HEK293 (cell line): ENCODE data around the gene SKI.

Experiments used
- CTCF ChIP-seq: fragments of 450-650 bp; formaldehyde crosslinking; IDR thresholded peaks from 2 replicates; pipeline ENCODE4 v1.5.1; 2016; ENCODE audit warnings: missing biosample characterization, missing genetic modification characterization
- SP3 ChIP-seq: fragments of 450-650 bp; formaldehyde crosslinking; IDR thresholded peaks from 2 replicates; pipeline ENCODE4 v1.5.1; 2016; ENCODE audit warnings: missing biosample characterization, missing genetic modification characterization
- ZBTB7A ChIP-seq: fragments of 450-650 bp; formaldehyde crosslinking; IDR thresholded peaks from 2 replicates; pipeline ENCODE4 v1.5.1; 2016; ENCODE audit warnings: low read depth, missing biosample characterization, missing genetic modification characterization
- ZBTB8A ChIP-seq: fragments of 450-650 bp; formaldehyde crosslinking; IDR thresholded peaks from 2 replicates; pipeline ENCODE4 v1.5.1; 2016; ENCODE audit warnings: missing biosample characterization, missing genetic modification characterization
- ZIC2 ChIP-seq: fragments of 450-650 bp; formaldehyde crosslinking; IDR thresholded peaks from 2 replicates; pipeline ENCODE4 v1.5.1; 2016; ENCODE audit warnings: missing biosample characterization, missing genetic modification characterization
- ZNF311 ChIP-seq: fragments of 450-650 bp; formaldehyde crosslinking; IDR thresholded peaks from 2 replicates; pipeline ENCODE4 v1.5.1; 2017; ENCODE audit warnings: missing biosample characterization, missing genetic modification characterization, borderline replicate concordance
- ZNF398 ChIP-seq: fragments of 450-650 bp; formaldehyde crosslinking; IDR thresholded peaks from 2 replicates; pipeline ENCODE4 v1.5.1; 2017; ENCODE audit warnings: missing biosample characterization, missing genetic modification characterization
- ZNF747 ChIP-seq: fragments of 450-650 bp; formaldehyde crosslinking; IDR thresholded peaks from 2 replicates; pipeline ENCODE4 v1.5.1; 2016; ENCODE audit warnings: missing biosample characterization, missing genetic modification characterization
- ZNF843 ChIP-seq: fragments of 450-650 bp; formaldehyde crosslinking; IDR thresholded peaks from 2 replicates; pipeline ENCODE4 v1.5.1; 2016; ENCODE audit warnings: missing biosample characterization, missing genetic modification characterization

- TF ChIP-seq CTCF (tag by site-specific recombination) (no peak), ZBTB8A (tag by site-specific recombination) (no peak), ZNF398 (tag by site-specific recombination) (no peak), ZNF747 (tag by site-specific recombination) (no peak), ZBTB7A (no peak), ZNF311 (tag by site-specific recombination) (no peak), ZIC2 (tag by site-specific recombination) (peak; percentile 98), SP3 (tag by site-specific recombination) (no peak), ZNF843 (tag by site-specific recombination) (no peak)
Observed at GRCh38 chr1:2179283-2180013, 48.7 kb upstream of the SKI start.
